ENCODE data around the gene RSKR. TPM values are rescaled to one million over a fixed set of nuclear protein-coding genes. Genes with fewer than 3 reads are reported as not detected.
"Not testable (repeated sequence)": the region's sequence is repeated elsewhere in the genome, so short reads cannot be mapped to it uniquely, and the experiment has no call there.

RSKR gene
- total RNA-seq, 8 experiments from 2014 or later: 4.0 to 34.1 (median 15.6) TPM

DNA sequence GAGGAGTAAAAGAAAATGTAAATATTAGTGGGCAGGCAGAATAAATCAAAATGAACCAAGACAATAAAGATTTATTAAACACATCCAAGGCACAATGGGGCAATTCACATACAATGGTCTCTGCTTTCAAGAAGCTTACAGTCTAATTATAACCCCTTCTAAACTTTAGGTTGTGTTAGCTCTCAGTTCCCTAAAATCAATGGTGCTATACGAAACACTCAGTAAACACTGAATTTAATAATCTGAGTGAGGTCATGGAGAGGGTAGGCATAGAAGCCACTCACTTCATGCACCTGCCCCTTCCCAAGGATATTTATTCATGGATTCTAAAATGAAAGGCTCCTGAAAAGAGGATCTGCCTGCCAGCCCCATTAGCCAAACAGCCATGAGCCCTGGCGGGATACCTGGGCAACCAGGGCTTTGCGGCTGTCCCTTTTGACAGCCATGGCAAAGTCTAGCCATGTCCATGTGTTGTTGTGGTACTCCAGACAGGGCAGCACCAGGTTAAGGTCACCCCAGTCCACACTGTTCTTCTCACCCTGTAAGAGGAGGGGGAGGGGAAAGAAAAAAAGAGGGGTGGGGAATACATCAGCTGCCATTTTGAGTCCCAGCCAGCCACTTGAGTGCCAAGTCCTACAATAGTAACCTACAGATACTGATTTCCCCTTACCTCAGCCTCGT, 1.4 kb upstream of the RSKR start:
- no peak overlapping the region for H3K4me3 ChIP-seq
- no peak overlapping the region for H3K27ac ChIP-seq
- WGBS, 10 experiments: 67 to 100% (median 94%) methylated on average over 1 to 2 of the region's 4 CpGs; no CpG with 5 or more reads in 2 of the 10 experiments
- ATAC-seq (replicated peaks in 6 of 8): no peak
- H3K4me1 ChIP-seq (replicated peaks in 1 of 2): no peaks in the 10 kb centered on the region
- in situ Hi-C loops (cut with MboI; ENCODE audit: low pct_unique_long_range_greater_than_20kb in 2 of 9, low sequenced_read_pairs in 9 of 9, unreplicated experiment in 9 of 9): loop anchor here in 1 of 9 experiments (25.0 kb wide), 1 partner anchor 97 kb away; the partner anchor contains the start of genes PROCA1, RAB34 and RPL23A

DNA sequence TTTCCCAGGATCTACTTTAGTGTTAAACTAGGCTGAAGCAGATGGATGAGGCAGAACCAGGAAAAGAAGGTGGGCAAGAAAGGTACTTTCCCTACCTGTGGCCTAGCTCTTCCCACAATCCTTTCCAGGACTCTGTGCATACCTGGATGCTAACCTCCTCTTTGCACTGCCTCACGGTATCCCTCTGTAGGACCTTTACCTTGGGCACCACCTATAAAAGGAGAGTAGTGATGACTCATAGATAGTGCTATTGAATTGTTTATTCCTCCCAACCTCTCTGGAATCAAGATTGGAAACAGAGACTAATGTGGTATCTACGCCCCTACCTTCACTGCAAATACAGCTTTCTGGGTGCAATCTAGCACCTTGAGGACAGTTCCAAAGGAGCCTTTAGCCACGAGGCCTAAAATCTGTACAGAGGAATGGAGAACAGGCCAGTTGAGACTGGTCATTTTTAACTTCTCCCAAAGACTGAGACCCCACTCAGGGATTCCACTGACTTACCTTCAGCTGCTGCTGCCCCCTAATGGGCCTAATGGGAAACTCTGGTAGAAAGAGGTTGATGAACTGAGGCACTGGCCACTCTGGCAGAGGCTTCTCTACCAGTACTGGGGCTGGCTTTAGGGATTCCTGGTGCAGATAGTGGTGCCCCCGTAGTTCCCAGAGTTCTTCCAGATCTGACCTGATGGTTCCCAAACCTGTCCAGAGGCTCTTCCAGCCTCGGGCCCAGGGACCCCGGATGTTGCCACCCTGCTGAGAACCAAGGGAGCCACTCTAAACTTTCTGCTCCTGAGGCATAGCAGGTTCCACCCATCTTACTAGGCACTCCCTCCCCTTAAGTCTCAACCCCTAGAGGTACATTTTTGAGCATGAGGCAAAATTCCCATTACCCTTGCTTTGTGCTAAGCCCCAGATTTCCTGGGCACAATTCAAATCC, 781 bp downstream of the RSKR start:
- H3K27ac ChIP-seq: no peak overlapping the region
- H3K4me3 ChIP-seq: no peak overlapping the region
- ATAC-seq (replicated peaks in 6 of 8): peak; percentile 22 to 77 (median 45)
- 40 to 100% (median 64%) methylated on average over 1 to 5 of the region's 6 CpGs; no CpG with 5 or more reads in 2 of the 10 experiments for WGBS, 10 experiments
- in situ Hi-C loops (cut with MboI; ENCODE audit: low pct_unique_long_range_greater_than_20kb in 2 of 9, low sequenced_read_pairs in 9 of 9, unreplicated experiment in 9 of 9): loop anchor here in 1 of 9 experiments (25.0 kb wide), 1 partner anchor 99 kb away; the partner anchor contains the start of genes PROCA1, RAB34 and RPL23A
- H3K4me1 ChIP-seq (replicated peaks in 1 of 2): no peaks in the 10 kb centered on the region

DNA sequence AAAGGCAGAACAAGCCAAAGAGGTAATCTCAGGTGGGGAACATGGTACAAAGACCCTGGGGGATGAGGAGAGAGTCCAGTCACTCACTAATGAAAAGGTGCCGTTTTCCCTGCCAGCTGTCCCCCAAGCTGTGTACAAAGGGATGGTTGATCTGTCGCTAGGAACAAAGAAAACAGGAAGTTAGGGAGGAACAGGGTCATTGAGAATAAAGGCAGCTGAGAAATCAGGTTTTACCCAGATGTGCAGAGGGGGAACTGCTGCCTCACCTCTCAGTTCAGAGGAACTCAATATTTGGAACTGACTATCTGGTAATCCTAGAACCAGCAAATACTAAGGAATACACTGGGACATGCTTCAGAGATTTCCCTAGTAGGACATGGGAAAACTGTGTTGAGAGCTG, 1.5 kb downstream of the RSKR start:
- Histone ChIP-seq H3K4me3 (no peak overlapping the region), H3K4me1 (replicated peaks in 1 of 2) (no peaks in the 10 kb centered on the region), H3K27ac (no peak overlapping the region)
- no peak for ATAC-seq (replicated peaks in 6 of 8)
- in situ Hi-C loops (cut with MboI; ENCODE audit: low pct_unique_long_range_greater_than_20kb in 2 of 9, low sequenced_read_pairs in 9 of 9, unreplicated experiment in 9 of 9): loop anchor here in 1 of 9 experiments (25.0 kb wide), 1 partner anchor 100 kb away; the partner anchor contains the start of genes PROCA1, RAB34 and RPL23A
- WGBS, 10 experiments: 0 to 83% (median 48%) methylated on average over 1 to 2 of the region's 2 CpGs; no CpG with 5 or more reads in 4 of the 10 experiments

DNA sequence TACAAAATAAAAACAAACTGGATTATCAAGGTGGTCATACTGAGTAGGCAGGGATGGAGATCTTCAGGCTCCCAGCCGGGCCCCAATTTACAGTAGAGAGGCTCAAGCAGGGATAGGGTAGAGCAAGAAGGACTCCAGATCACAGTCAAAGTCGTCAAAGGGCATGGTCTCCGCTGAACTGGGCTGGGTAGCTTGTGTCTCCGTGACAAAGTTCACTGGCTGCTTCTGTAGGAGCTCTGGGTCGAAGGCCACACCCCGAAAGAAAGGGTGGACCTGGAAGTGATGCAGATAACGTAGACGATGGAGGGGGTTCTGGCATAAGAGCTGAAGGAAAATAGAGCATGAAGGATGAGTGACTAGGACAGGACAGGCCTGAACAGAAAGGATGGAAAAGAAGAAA, 3.6 kb downstream of the RSKR start:
- no peak for ATAC-seq (replicated peaks in 6 of 8)
- in situ Hi-C loops (cut with MboI; ENCODE audit: low pct_unique_long_range_greater_than_20kb in 2 of 9, low sequenced_read_pairs in 9 of 9, unreplicated experiment in 9 of 9): loop anchor here in 1 of 9 experiments (25.0 kb wide), 1 partner anchor 102 kb away; the partner anchor contains the start of genes PROCA1, RAB34 and RPL23A
- Histone ChIP-seq H3K4me3 (no peak overlapping the region), H3K27ac (no peak overlapping the region), H3K4me1 (replicated peaks in 1 of 2) (no peaks in the 10 kb centered on the region)
- 40 to 100% (median 95%) methylated on average over 1 to 8 of the region's 8 CpGs for WGBS, 10 experiments

DNA sequence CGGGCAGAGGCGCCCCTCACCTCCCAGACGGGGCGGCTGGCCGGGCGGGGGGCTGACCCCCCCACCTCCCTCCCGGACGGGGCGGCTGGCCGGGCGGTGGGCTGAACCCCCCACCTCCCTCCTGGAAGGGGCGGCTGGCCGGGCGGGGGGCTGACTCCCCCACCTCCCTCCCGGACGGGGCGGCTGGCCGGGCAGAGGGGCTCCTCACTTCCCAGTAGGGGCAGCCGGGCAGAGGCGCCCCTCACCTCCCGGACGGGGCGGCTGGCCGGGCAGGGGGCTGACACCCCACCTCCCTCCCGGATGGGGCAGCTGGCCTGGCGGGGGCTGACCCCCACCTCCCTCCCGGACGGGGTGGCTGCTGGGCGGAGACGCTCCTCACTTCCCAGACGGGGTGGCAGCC, 10.0 kb downstream of the RSKR start:
- no CpG with 5 or more reads among the region's 31 CpGs for WGBS, 10 experiments
- not testable (repeated sequence) for H3K27ac ChIP-seq; H3K4me3 ChIP-seq; H3K4me1 ChIP-seq (replicated peaks in 1 of 2); ATAC-seq (replicated peaks in 6 of 8)
- in situ Hi-C loops (cut with MboI; ENCODE audit: low pct_unique_long_range_greater_than_20kb in 2 of 9, low sequenced_read_pairs in 9 of 9, unreplicated experiment in 9 of 9): loop anchor here in 1 of 9 experiments (25.0 kb wide), 1 partner anchor 108 kb away; the partner anchor contains the start of genes PROCA1, RAB34 and RPL23A

DNA sequence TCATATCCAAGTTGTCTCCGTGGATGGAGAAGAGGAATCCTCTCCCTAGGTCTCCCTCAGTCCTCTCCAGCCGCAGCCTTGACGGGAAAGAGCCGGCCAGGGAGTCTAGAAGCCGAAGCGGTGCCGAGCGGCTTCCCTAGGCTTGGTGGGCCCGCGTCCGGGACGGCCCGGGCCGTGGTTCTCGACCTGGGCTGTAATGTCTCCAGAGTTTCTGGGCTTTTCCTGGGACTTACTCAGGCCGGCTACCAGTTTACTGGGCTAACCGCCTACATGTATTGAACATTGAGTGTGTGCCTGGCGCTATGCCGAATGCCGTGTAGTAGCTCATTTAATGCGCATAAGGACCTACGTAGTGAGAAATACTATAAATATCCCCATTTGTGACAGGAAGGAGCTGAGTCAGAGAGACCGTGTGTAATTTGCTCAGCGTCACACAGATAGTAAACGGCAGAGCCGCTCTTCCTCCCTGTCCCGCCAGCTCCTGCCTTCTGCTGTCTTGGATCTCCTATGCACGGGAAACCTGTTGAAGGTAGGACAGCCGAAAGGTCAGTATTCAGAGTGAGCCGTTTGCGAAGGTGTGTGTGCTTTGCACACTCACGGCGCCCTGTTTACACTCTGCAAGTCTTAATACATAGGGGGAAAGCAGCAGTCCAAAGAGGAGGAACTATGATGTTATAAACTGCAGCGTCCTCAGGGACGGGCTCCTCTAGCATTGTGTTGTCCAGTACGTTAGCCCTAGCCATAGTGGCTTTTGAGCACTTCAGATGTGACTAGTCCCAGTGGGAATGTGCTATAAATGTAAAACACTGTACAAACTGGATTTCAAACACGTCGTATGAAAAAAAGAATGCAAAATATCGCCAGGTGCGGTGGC, 14.4 kb downstream of the RSKR start:
- peak; percentile 70 to 77 (median 74) for ATAC-seq (replicated peaks in 6 of 8)
- Histone ChIP-seq H3K4me3 (peak overlapping the region; percentile 42 to 69 (median 54)), H3K4me1 (replicated peaks in 1 of 2) (peaks cover 0 to 4% of the 10 kb centered on the region in 2 donors), H3K27ac (peak overlapping the region; percentile 14 to 56)
- in situ Hi-C loops (cut with MboI; ENCODE audit: low pct_unique_long_range_greater_than_20kb in 2 of 9, low sequenced_read_pairs in 9 of 9, unreplicated experiment in 9 of 9): loop anchor here in 2 of 9 experiments (25.0 kb wide), 2 partner anchors 112 to 113 kb away; partner anchors contain the start of genes PROCA1 (in 1 of the 2), RAB34 (in 1 of the 2) and RPL23A (in 1 of the 2)
- 1 to 95% (median 33%) methylated on average over 3 to 23 of the region's 40 CpGs for WGBS, 10 experiments

DNA sequence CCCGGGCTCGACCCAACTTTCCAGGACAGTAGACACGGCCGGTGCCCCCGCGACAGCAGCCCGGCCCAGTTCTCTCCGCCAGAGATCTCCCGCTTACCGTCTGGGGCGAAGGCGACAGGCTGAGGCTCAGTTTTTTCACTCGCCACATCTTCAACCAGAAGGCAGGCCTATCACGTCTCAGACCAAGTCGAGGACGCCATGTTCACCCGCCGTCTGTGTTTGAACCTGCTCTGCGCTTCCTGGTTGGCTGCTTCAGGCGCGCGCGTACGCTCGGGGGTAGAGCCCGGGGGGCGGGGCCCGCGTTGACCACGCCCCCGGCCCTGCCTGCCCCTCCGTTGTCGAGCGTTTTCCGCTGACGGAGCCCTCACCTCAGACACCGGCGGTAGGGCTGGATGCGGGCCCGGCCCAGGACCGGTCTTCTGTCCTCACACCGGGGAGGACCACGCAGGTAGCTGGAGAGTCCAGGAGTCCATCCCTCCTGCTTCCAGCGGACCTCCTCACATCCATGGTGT, 15.1 kb downstream of the RSKR start, which contains the start of gene SPAG5:
SPAG5 (minus strand) TSS at position 227 of the 512 bp plus-strand sequence; CDS start at position 148, 79 bp downstream.
- H3K27ac ChIP-seq: peak within 1 kb of the TSS; percentile 14 to 56
- ATAC-seq (replicated peaks in 6 of 8): peak; percentile 78 to 96 (median 94)
- peaks cover 0 to 4% of the 10 kb centered on the region in 2 donors for H3K4me1 ChIP-seq (replicated peaks in 1 of 2)
- peak within 1 kb of the TSS; percentile 42 to 69 (median 54) for H3K4me3 ChIP-seq
- in situ Hi-C loops (cut with MboI; ENCODE audit: low pct_unique_long_range_greater_than_20kb in 2 of 9, low sequenced_read_pairs in 9 of 9, unreplicated experiment in 9 of 9): loop anchor here in 1 of 9 experiments (25.0 kb wide), 1 partner anchor 112 kb away; no protein-coding TSS in a partner anchor
- WGBS, 10 experiments: 0 to 2% (median 0%) methylated on average over 2 to 15 of the region's 44 CpGs; no CpG with 5 or more reads in 6 of the 10 experiments

DNA sequence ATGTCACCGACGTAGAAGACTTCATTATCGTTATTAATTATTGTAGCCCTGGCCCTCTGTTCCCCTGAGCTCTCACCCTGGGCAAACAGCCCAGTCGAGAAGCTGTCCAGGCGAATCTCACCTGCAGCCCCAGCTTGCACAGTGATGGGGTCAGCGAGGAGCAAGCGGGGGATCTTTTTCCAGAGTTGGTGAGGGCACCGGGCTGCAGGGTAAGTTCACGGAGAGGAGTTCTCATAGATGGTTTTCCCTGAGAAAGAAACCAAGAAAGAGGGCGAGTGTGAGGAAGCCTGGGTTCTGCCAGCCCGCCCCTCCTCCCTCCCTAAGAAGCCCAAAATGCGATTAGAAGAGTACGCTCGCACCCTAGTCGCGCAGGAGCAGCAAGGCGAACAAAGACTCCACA, 15.6 kb downstream of the RSKR start:
- H3K4me1 ChIP-seq (replicated peaks in 1 of 2): peaks cover 0 to 4% of the 10 kb centered on the region in 2 donors
- in situ Hi-C loops (cut with MboI; ENCODE audit: low pct_unique_long_range_greater_than_20kb in 2 of 9, low sequenced_read_pairs in 9 of 9, unreplicated experiment in 9 of 9): loop anchor here in 1 of 9 experiments (25.0 kb wide), 1 partner anchor 111 kb away; no protein-coding TSS in a partner anchor
- ATAC-seq (replicated peaks in 6 of 8): peak in 1 of 8 experiments; percentile 2
- H3K27ac ChIP-seq: peak overlapping the region in 1 of 2 donors; percentile 13
- peak overlapping the region; percentile 42 to 69 (median 54) for H3K4me3 ChIP-seq
- WGBS, 10 experiments: 0 to 12% (median 0%) methylated on average over 3 to 12 of the region's 17 CpGs; no CpG with 5 or more reads in 5 of the 10 experiments

DNA sequence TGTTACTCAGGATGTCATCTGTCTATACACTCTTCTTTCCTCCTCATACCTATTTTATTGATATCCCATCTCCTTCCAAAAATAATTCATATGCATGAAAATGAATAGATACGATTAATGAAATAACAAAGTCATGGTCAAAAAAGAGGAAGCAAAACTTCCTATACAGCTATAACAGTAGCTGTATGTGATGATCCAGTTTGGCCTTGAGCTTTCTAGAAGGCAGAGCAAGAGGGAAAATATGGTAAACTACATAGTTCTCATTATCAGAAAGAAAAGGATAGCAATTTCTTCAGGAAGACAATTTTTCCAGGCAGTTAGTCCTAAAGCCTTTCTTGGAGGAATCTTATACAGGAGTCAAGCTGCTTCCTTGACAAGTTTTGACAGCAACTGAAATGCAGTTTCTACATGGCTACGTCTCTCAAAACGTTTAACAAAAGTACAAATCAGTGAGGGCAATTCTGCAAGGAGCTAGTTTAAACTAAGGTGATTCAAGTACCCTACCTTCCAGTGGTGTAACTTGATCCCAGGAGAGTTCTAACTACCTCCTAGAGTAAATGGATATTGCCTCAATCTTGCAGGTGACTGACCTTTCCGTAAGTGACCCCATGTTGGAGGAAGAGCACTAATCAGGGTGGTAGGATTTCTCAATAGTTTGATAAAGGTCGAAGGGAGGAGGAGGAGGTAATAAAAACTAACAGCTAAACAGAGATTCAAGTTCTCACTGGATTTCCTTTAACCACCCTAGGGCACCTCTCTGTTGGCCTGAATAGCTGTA, 16.2 kb downstream of the RSKR start:
- no peak overlapping the region for H3K27ac ChIP-seq
- peaks cover 0 to 4% of the 10 kb centered on the region in 2 donors for H3K4me1 ChIP-seq (replicated peaks in 1 of 2)
- no peak for ATAC-seq (replicated peaks in 6 of 8)
- in situ Hi-C loops (cut with MboI; ENCODE audit: low pct_unique_long_range_greater_than_20kb in 2 of 9, low sequenced_read_pairs in 9 of 9, unreplicated experiment in 9 of 9): loop anchor here in 1 of 9 experiments (25.0 kb wide), 1 partner anchor 110 kb away; no protein-coding TSS in a partner anchor
- WGBS, 10 experiments: 17 to 100% (median 53%) methylated on average over 1 to 5 of the region's 5 CpGs
- H3K4me3 ChIP-seq: peak overlapping the region in 2 of 5 donors; percentile 53 to 54

DNA sequence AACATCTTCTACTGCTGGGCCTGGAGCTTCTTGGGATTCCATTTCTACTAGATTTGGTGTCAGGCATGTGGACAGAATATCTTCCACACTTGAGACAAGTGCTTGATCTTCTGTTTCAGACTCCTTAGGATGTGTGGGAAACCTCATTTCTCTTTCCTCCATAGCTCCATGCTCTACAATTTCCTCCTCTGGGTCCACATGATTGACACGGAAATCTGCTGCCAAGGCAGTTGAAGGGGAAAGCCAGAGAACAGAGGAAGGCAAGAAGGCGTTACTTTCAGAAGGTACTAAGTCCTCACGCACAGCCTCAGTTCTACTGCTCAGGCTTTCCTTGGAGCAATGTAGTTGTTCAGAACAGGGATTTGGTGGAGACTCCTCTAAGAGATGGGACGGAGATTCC, 21.7 kb downstream of the RSKR start:
- 69 to 100% (median 94%) methylated on average over 1 to 3 of the region's 4 CpGs; no CpG with 5 or more reads in 2 of the 10 experiments for WGBS, 10 experiments
- in situ Hi-C loops (cut with MboI; ENCODE audit: low pct_unique_long_range_greater_than_20kb in 2 of 9, low sequenced_read_pairs in 9 of 9, unreplicated experiment in 9 of 9): loop anchor here in 1 of 9 experiments (25.0 kb wide), 1 partner anchor 105 kb away; no protein-coding TSS in a partner anchor
- ATAC-seq (replicated peaks in 6 of 8): no peak
- H3K4me1 ChIP-seq (replicated peaks in 1 of 2): no peaks in the 10 kb centered on the region
- no peak overlapping the region for H3K27ac ChIP-seq
- no peak overlapping the region for H3K4me3 ChIP-seq

DNA sequence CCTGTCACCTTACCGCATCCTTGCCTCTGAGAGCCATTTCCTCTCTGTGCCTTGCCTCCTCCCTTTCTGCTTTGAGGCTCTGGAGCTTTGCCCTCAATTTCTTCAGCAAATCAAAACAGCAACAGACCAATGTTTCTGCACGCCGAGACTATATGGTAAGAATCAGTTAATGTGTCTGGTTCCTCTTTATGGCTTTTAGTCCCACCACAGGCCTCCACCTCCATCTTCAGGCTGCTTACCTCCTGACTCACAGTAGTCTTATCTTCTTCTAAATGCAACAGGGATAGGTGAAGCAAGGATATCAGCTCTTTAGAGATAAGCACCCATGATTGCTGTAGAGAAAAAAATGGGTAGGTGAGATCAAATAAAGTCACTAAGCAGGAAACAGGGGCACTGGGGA, 28.1 kb downstream of the RSKR start:
- Histone ChIP-seq H3K4me3 (no peak overlapping the region), H3K27ac (no peak overlapping the region), H3K4me1 (replicated peaks in 1 of 2) (no peaks in the 10 kb centered on the region)
- ATAC-seq (replicated peaks in 6 of 8): no peak
- WGBS, 10 experiments: 80 to 100% (median 100%) methylated on average over 1 to 3 of the region's 3 CpGs; no CpG with 5 or more reads in 3 of the 10 experiments
- in situ Hi-C loops (cut with MboI; ENCODE audit: low pct_unique_long_range_greater_than_20kb in 2 of 9, low sequenced_read_pairs in 9 of 9, unreplicated experiment in 9 of 9): loop anchor here in 1 of 9 experiments (25.0 kb wide), 1 partner anchor 99 kb away; no protein-coding TSS in a partner anchor

Data from motor neuron (in vitro differentiated cells).